ENCODE results near the gene AEN.

Gene AEN

DNA sequence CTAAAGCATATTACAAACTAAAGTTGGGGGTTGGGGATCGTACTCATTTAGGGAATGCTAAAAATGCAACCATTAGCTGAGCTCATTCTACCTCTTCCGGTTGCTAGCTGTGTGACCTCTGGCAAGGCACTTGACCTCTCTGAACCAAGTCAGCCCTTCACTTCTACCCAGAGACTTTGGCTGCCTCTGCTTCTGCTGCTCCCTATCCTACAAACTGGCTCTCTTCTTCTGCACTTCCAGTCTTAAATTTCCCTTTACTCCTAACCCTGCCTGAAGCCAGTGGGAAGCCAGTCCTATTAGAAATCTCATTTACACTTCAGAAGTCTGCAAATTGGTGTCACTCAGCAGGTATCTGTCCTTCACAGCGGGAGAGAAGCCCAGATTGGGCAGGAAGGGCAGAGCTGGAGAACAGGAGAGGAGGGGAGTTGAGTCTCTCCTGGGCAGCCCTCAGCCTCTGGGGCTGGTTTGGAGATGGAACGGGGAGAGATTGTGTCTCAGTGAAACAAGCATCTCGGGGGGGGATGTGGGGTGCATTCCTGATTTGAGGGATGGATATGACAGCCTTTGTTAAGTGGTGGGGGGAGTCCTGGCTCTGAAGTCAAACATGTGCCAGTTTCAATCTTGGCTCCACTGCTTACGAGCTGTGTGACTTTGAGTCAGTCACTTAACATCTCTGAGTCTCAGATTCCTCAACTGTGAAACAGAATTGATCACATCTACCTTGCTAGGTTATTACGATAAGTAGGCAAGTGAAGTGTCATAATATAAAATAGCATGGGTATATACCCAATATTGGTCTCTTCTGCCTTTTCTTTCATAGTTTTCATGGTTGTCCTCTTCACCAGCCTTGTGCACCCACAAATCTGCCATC, 7.8 kb upstream of the AEN start:
- no peak for DNase-seq (ENCODE audit: low read depth, low spot score)

DNA sequence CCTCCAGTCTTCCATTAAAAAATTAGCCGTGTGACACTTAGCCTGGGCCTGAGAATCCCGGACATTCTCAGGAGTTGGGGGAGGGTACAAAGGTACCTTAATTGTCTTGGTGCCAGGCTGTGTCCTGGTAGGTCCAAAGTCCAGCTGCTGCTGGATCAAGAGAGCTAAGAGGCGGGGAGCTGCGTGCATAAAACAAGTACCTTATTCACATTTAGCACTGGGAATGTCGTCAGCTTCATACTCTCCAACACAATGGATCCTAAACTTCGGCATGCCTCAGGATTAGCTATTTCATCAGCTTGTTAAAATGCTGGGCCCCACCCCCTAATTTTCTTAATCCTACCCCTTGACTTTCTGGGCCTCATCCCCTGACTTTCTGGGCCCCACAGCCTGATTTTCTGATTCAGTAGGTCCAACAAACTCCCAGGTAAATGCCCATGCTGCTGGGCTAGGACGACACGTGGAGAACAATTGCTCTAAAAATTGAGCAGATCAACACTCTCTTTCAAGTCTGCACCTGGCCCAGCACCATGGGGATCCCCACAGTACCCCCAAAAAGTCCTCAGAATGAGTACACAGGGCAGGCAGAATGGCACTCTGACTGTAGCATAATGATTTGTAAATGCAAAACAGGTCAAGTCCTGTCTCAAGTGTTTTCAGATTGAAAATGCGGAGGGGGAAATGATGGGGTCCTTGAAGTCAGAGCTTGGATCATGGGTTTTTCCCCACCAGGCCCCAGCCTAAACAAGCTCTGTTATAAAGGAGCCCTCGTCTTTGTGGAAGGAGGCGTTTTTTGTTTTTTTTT, 5.6 kb upstream of the AEN start:
- no peak for DNase-seq (ENCODE audit: low read depth, low spot score)

DNA sequence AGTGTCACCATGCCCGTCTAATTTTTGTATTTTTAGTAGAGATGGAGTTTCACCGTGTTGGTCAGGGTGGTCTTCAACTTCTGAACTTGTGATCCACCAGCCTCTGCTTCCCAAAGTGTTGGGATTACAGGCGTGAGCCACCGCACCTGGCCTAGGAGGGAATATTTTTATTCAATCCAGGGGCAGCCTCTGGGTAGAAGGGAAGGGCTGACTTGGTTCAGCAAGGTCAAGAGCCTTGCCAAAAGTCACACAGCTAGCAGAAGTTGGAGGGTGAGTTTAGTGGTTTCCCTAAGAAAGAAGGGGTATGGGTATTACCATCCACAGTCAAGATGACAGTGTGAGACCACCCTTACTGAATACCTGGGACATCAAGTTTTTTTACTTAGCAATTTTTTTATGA, 4.9 kb upstream of the AEN start:
- no peak for DNase-seq (ENCODE audit: low read depth, low spot score)

DNA sequence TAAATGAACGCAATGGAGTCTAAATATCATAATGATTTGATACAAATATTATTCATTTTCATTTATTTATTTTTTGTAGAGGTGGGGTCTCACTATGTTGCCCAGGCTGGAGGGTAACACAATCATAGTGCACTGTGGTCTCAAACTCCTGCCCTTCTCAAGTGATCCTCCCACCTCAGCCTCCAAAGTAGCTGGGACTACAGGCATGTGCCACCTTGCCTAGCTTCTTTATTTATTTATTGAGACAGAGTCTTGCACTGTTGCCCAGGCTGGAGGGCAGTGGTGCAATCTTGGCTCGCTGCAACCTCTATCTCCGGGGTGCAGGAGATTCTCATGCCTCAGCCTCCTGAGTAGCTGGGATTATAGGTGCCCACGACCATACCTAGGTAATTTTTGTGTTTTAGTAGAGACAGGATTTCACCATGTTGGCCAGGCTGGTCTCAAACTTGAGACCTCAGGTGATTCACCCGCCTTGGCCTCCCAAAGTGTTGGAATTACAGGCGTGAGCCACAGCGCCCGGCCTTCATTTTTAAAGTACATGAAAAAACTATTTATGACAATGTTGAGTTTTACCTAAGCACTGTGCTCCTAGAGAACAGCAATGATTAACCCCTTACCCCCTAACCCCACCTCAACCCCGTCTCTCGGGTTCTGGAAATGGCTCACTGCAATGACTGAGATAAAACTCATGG, 4.0 kb upstream of the AEN start:
- DNase-seq (ENCODE audit: low read depth, low spot score), result no peak

DNA sequence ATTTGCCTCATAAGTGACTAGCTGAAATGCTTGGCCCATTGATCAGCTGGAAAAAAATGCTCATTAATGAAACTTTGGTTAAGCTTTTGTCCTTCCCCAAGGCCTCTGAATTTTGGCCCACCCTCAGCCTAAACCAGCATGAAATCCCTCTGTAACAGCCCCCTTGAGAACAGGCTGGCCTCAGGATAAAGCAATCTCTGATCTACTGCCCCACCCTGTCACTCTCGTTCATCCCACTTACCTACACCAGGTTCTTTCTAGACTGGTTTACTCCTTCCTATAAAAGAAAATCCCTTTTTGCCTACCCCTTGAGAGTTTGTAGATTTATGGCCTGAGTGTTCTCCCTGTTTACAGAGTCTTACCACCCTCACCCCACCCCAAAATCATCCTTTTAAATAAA, 3.4 kb upstream of the AEN start:
- DNase-seq (ENCODE audit: low read depth, low spot score), result no peak

DNA sequence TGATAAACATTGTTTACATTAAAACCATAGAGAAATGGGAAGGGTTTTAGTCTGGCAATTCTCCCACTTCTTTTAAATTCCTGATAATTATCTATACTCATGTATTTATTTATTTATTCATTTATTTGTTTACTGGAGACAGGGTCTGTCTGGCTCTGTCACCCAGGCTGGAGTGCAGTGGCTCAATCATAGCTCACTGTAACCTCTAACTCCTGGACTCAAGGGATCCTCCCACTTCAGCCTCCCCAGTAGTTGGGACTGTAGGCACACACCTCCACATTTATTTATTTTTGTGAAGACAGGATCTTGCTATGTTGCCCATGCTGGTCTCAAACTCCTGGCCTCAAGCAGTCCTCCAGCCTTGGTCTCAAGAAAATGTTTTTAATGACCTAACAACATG, 2.5 kb upstream of the AEN start:
- DNase-seq (ENCODE audit: low read depth, low spot score), result no peak

DNA sequence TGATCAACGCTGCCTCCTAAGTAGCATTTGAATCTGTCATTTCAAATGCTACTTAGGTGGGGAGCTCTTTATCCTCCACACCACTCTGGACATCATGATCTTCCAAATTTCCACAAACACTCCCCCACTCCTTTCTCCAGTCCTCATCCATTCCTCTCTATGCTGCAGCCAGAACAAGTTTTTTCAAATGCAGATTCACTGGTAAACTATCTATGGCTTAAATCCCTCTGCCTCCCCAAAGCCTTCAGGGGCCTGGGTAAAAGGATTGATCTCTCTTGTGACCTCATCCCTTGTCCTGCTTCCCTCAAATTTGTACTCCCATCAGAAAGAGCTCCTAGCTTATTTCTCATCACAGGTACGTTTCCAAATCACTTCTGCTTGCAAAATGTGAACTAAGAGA, 1.3 kb upstream of the AEN start:
- no peak for DNase-seq (ENCODE audit: low read depth, low spot score)

DNA sequence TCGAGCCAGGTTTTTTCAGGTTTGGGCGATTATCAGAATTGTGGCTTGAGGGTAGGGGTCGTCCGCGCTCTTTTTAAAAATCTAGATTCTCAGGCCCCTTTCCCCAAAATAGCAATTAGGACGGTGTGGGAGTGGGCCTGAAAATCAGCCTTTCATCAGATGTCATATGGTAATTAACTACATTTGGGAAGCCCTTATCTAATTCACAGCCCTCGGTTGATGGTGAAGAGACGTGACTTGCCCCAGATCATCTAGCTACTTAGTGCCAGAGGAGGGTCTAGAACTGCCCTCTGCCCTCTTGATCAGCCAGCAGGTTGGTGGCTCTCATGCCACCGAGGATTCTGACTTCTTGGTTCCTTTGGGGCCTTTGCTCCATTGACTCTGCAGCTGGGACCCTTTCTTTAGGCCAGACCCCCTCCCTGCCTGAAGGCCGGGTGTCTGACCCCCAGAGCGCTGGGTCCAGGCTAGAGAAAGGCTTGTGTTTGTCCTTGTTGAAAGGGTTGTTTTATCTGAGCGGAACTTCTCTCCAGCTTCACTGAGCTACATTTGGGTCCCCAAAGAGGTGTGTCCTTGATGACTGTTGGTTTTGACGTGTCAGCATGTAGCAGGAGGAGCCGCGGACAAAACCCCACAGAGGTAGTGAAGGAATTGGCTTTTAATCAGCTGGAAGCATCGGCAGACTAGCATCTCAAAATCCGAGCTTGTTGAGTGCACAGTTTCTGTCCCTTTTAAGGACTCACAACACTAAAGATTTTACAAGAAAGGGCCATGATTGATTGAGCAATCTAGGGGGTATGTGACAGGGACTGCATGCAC, 857 bp downstream of the AEN start:
- DNase-seq (ENCODE audit: low read depth, low spot score), result no peak

DNA sequence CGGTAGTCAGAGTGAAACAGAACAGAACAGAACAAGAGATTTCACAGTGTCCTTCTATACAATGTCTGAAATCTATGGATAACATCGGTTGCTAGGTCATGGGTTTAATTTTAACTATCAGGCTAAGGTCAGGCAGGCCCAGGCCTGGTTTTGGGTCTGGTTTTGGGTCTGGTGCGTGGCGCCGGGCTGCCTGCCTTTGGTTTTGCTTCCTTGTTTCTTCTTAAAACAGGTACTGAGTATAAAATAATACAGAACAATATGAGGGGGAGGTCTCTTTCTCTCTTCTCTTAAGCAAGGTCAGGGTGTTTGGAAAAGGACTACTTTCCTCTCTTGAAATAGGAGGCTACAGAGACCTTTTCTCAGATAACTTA, 1.4 kb downstream of the AEN start:
- DNase-seq (ENCODE audit: low read depth, low spot score), result no peak

DNA sequence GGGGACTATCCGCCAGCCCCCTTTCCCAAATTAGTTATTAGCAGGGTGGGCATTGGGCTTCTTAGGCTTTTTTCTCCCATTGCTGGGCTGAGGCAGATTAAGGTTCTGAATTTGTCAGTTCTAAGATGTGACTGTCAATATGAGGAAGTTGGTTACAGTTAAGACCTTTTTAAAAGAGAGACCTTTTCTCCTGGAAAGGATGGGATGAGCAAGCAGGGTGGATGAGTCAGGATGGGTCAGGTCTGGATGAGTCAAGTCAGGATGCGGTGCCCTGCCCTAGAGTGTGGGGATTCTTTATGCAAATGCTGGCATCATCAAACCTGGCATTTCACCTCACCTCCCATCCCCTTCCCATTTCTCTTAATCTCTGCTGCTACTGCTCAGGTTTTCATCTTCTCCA, 1.9 kb downstream of the AEN start:
- DNase-seq (ENCODE audit: low read depth, low spot score), result no peak

DNA sequence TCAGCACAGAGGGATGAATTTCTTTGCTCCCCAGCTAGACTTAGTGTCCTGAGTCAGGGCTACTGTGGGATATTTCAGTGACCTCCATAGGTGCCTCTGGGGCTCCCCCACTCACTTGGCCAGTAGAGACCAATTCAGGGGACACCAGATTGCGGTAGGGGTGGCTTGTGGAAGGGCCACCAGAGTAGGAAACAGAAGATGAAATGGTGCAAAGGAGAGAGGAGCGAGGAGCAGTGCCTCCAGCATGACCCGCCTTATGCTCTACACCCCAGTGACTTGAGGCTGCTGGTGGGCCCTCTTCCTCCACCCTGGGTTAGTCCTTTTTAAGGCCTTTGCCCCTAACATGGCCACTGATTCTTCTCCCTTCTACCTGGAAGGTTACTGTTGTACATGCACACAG, 2.5 kb downstream of the AEN start:
- no peak for DNase-seq (ENCODE audit: low read depth, low spot score)

DNA sequence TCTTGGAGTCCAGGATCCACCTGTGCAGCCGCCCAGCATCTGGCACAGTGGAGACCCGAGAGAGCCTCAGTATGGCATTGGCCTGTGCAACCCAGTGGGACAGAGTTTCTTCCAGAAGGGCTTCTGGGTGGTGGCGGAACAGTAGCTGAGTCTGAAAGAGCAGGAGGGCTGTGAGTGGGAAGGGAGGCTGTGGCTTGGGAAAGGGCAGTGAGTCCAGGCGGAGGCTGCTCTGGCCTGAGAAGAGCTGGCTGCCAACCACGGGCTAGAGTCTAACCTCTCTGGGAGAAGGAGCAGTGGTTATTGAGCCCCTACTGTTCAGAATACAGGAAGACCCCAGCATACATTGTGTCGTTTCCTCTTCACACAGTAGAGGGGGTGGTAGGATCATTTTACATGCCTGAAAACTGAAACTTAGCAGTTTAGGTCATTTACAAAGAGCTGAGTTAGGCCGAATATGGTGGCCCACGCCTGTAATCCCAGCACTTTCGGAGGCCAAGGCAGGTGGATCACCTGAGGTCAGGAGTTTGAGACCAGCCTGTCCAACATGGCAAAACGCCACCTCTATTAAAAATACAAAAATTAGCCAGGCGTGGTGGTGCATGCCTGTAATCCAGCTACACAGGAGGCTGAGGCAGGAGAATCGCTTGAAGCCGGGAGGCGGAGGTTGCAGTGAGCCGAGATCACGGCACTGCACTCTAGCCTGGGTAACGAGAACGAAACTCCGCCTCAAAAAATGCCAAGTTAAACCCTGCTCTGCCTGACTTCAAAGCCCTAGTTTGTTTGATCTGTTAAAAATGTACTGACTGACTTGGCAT, 3.2 kb downstream of the AEN start:
- no peak for DNase-seq (ENCODE audit: low read depth, low spot score)

DNA sequence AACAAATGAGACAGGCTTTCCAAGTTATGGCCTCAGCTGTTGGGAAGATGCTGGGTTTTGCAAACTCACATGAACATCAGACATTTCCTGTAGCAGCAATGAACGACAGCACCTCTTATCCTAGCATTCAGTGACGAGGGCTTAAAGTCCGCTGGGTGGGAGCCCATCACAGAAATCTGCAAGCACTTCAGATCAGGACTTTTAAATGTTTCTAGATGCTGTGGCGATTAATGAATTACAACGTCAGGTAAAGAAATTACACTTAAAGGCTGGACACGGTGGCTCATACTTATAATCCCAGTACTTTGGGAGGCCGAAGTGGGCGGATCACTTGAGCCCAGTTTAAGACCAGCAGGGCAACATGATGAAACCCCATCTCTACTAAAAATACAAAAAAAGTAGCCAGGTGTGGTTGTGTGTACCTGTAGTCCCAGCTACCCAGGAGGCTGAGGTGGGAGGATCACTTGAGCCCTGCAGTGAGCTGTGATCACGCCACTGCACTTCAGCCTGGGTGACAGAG, 3.9 kb downstream of the AEN start:
- no peak for DNase-seq (ENCODE audit: low read depth, low spot score)

DNA sequence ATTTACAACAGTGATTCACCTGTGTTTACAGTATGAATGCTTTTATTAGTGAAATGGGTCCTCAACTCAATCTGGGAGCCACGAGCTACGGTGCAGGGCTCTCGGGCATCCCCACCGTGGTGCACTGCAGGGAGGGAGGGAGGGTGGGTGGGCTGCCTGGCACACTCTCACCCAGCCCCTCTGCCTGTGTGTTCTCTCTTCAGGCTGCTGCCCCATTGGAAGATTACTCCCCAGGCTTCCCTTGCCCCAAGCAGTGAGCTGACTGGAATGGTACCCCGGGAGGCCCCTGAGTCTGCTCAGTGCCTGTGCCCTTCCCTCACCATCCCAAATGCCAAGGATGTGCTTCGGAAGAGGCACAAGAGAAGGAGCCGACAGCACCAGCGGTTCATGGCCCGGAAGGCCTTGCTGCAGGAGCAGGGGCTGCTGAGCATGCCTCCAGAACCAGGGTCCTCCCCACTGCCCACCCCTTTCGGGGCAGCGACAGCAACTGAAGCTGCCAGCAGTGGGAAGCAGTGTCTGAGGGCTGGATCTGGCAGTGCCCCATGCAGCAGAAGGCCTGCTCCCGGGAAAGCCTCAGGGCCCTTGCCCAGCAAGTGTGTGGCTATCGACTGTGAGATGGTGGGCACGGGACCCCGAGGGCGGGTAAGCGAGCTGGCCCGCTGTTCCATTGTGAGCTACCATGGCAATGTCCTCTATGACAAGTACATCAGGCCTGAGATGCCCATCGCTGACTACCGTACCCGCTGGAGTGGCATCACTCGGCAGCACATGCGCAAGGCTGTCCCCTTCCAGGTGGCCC, 5.0 kb downstream of the AEN start:
- DNase-seq (ENCODE audit: low read depth, low spot score), result no peak

DNA sequence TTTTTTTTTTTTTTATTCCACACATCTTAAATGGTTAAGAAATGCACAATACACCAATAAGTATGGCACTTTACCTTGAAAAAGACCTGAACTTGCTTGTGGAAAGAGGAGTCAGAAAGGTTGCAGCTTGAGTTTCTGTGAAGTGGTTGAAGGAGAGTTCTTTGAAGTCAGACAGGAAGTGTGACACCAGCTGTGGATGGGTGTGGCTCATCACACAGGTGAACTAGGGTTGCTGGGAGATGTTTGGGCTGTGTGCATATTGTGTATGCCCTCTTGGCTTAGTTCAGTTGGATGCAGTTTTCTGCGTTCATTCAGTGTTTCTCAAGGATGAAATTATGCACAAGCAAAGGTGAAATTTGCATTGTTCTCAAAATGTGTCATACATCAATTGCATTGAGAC, 6.3 kb downstream of the AEN start:
- DNase-seq (ENCODE audit: low read depth, low spot score), result no peak

DNA sequence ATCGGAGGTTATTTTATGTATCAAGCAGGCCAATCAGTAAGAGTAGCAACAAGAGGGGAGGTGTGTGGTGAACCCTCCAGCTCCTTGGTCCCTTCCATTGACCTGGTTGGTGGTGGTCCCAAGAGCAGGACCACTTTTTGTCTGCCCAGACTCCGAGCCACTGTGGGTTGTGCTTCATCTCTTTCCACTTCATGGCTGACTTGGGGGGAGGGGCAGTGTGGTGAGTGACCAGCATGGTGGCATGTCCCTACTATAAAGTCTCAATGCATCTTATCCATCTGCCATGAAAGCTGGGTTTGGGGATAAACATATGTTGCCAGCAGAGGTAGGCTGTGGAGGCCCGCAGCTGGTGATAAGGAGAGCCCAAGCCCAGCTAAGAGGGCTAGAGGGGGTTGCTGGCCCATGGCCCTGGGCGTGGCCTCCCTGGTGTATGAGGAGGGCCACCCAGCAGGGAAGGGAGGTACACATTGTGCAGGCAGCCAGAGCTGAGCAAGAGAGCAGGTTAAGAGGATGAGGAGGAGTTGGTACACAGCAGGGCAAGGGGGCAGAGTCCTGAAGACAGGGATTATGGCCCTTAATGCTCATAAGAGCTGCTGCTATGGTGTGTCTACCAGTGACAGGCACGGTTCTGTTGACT, 7.0 kb downstream of the AEN start:
- no peak for DNase-seq (ENCODE audit: low read depth, low spot score)

DNA sequence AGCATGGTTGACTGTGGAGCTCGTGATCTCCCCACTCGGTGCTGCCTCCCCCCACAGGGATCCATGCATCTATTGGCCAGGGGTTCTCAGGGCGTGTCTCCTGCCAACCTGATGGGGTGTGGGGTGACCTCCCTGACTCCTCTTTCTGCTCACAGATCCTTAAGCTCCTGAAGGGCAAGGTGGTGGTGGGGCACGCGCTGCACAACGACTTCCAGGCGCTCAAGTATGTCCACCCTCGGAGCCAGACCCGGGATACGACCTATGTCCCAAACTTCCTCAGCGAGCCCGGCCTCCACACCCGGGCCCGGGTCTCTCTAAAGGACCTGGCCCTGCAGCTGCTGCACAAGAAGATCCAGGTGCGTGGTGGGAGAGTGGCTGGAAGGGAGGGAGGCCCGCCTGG, 7.9 kb downstream of the AEN start:
- no peak for DNase-seq (ENCODE audit: low read depth, low spot score)

DNA sequence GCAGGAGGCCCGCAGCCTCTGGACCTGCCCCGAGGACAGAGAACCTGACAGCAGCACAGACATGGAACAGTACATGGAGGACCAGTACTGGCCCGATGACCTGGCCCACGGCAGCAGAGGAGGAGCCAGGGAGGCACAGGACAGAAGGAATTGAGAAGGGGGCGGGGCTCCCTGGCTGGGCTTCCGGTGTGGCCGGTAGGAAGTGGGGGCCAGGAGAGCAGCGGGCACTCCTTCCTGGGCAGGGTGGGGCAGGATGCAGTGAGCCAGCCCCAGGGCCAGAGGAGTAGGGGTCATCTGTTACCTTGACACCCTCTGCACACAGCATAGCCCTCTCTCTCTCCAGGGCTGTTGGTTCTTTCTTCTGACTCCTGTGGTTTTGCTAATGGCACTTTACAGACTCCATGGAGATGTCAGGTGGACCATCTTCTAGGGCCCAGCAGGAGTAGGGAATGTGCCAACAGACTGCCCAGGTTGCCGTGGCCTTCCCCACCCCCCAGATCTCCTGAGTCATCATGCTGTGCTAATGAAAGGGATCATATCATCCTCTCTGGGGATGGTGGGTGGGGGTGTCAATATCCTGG, 9.1 kb downstream of the AEN start:
- DNase-seq (ENCODE audit: low read depth, low spot score), result no peak

All from brain pericyte (primary cell).